Fibroblast of skin of right quadriceps (primary cell): ENCODE data around the gene CDH12.

Experiments
- DNase-seq: peaks from one replicate; pipeline ENCODE4 v3.0.0-alpha.2; 2013

Gene CDH12

DNA sequence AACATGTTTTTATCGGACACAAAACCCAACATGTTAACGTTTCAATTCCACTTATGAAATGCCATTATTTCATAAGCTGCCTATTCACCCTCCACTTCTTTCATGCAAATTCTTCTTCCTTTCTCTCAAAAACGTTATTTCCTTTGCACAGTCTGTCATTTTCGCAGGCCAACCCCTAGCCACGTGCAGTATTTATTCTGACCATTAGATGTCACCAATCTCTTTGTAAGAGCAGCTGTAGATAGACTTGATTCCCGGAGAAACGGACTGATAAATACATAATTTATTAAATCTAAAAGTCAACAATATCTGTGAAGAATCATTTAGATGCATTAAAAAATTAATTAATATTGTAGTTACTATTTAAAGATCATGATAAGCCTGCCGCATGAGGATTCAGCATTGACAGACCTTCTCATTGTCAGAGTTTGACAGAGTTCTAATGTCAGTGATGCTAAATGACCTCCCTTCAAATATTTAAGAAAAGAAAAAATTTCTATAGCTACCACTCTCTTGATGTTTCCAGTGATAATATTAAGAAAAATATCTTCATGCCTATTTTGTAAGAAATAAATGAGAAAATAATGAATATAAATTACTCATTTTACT lies 933.6 kb downstream of the CDH12 start:
- peak; percentile 45 for DNase-seq

- no peak for DNase-seq
Observed at GRCh38 chr5:21918451-21918850, 934.7 kb downstream of the CDH12 start.

- no peak for DNase-seq
Observed at GRCh38 chr5:21910731-21911130, 942.4 kb downstream of the CDH12 start.

GRCh38 chr5:21895766-21896350 lies 957.3 kb downstream of the CDH12 start:
- DNase-seq: no peak

DNA sequence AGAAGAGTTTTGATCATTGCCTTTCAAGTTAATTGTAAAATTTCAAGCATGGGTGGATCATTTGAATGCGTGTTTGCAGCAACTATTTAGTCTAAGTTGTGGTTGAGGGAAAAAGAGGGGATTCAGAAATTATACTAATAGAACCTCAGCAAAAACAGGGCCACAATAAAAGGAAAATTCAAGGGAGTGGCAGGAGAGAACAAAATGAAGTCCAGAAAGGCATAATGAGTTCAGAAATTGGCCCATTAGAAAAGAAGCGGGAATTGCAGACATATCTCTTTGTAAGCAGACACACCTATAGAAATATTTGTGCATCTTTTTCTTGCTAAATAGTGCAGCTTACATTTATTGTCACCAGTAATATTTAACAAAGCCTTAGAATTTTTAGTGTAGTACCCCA lies 960.0 kb downstream of the CDH12 start:
- no peak for DNase-seq

DNA sequence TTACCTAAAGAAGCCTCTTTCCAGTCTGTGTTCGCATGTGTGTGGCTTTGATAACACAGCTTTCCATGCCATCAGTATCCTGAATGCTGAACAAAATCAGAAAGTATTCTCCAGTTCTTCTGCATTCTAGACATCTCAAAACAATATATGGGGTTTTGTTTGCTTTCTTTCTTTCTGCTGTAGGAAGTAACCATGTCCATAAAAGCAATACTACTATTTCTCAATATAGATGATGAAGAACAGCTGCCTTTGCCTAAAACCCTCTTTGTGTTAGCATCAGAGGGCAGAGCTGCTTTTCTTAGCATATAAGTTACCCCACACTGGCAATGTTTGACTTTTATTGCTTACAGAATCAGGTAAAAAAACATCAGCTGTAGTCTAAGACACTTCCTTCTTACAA lies 963.6 kb downstream of the CDH12 start:
- DNase-seq: no peak

DNA sequence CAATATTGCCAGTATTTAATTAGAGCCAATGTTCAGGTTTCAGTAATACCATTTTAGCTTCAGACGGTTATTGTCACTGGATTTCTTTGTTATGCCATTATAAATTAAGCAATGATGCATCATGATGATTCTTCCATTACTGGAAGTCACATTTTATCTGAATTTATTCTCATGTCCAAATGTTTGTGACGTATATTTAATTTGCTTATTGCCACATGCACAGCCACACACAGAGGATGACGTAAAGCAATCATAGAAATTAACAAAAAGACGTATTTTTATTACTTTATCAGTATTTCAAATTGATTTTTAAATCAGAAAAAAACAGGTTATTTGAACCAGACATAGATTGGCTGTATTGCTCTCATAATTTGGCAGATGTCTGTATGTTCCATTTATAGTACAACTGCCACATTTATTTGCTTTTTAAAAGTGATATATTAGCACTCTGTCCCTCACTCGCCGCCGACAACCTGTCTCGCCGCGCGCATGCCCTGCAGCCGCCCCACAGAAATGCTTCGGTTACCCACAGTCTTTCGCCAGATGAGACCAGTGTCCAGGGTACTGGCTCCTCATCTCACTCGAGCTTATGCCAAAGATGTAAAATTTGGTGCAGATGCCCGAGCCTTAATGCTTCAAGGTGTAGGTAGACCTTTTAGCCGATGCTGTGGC lies 970.9 kb downstream of the CDH12 start:
- no peak for DNase-seq

GRCh38 chr5:21880164-21880563 lies 973.0 kb downstream of the CDH12 start:
- no peak for DNase-seq

- no peak for DNase-seq
Observed at GRCh38 chr5:21862986-21863385, 990.2 kb downstream of the CDH12 start.

GRCh38 chr5:21858441-21858840 lies 994.7 kb downstream of the CDH12 start:
- DNase-seq: no peak

DNA sequence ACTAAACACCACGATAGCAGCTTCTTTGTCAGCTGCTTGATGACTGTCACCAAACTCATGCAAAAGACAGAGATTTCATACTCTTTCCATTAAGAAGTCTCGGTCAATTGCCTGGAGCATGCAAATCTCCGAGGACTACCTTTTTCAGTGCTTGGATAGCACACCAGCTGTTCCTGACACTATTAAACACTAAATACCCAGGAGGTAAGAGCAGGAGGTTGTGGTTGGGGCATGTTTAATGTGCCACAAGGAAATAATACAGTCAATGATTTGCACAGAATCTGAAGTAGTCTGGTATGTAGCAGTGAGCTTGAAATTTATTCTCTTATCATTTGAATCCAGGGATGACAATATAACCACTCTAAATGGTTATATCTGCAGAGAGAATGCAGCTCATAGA lies 996.2 kb downstream of the CDH12 start:
- DNase-seq: no peak

DNA sequence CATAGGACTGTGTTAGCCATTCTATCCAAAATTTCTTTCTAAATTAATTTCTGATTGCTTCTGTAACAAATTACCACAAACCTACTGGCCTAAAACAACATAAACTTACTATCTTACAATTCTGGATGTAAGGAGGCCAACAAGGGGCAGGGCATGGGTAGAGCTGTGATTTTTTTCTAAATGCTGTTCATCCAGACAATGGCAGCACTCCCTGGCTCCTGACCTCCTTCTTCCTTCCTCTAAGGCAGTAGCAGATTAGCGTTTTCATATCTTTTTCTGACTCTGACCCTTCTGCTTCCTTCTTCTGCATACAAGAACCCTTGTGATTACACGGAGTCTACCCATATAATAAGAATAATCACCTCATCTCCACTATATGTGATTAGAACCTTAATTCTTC lies 1005.8 kb downstream of the CDH12 start:
- DNase-seq: no peak

DNA sequence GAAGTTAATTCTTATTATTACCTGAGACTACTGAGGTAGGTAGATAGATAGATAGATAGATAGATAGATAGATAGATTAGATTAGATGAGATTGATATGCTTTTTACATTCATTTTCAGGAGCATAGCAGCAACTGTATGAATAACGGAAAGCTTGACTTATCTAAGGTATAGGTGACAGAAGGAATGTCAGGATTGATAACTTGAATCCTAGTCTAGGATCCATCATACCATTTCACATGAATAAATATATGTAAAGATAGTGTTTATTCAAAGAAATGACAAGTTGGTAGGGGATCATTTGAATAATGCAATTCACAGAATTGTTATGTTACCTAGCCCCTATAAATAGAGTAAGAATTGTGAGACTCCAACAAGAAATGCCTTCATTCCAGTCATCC lies 1008.2 kb downstream of the CDH12 start:
- no peak for DNase-seq

DNA sequence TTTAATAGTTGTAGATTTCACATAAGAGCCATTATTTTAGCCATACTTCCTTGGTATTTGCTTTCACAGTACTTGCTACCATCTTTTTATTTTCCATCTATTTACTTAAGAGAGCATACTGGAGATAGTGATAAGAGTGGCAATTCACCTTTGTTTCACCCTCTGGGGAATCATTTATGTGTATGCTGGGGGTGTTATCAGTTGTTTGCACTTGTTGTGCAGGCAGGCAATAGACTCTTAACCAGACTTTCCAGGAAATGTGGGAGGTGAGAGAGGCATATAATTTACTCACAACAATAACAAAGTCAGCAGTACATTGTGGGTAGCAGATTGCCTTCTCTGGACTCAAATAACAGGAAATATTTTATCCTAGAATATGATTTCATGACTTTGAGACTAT lies 1018.3 kb downstream of the CDH12 start:
- no peak for DNase-seq

- no peak for DNase-seq
Observed at GRCh38 chr5:21831145-21831787, 1021.9 kb downstream of the CDH12 start.

- DNase-seq: no peak
Observed at GRCh38 chr5:21826884-21827283, 1026.3 kb downstream of the CDH12 start.

DNA sequence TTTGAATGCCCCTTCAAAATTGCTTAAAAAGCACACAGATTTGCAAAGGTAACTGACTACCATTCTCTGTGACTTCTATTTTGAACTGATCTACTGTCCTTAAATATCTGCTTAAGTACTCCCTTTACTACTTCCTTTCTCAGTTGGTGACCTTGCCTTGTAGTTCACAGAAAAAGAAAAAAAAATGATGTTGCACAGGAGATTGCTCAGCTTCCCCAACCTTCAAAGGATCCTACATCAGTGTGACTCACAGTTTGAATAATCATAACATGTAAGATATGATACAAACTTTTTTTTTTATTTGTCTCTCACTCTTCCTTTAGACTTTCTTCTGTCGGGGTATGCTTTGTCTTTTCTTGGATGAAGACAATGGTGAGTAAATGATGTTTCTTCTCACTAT lies 1029.6 kb downstream of the CDH12 start:
- DNase-seq: no peak

- no peak for DNase-seq
Observed at GRCh38 chr5:21823076-21823574, 1030.0 kb downstream of the CDH12 start.

- DNase-seq: no peak
Observed at GRCh38 chr5:21820527-21820926, 1032.6 kb downstream of the CDH12 start.

DNA sequence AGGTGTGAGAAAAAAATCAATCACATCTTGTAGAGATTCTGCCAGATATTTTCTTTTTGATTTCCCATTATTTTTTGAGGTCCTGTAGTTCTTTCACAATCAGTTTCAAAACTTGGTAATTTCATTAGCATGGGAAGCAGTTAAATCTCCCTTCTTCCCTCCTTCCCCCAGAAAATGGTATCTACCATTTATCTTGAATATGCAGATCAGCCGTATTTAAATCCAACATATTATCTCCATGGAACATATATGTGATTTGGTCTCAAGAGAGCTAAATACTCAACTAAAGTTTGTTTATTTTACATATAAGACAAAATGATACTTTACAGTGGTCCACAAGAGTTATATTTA lies 1034.8 kb downstream of the CDH12 start:
- no peak for DNase-seq

DNA sequence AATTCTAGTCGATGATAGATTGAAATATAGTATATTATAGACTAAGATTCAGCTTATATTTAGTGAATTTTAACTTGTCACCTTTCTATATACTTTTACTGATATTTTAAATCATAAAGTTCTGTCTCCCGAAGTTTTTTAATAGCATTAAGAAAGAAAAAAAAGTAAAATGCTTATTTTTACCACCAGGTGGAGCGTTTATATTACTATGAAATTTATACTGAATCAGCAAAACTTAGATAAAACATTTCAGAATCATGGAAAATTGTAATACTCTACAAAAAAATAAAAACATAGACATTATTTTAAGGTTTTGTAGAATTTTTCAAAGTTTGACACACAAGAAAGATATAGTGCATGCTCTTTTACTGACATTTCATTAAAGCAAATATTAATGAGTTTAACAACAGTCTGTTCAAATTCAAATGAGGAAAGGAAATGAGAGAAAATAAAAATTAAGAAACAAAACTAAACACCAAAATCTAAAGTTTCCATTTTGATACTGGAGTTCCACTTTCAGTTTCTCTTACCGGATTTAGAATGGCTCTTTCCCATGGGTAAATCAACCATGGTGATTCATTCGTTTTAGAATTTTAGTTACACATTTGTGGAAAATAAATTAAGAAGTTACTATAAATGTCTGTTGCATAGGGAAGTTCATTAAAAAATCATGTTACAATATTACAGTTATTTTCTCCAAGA lies 1035.3 kb downstream of the CDH12 start:
- DNase-seq: no peak

DNA sequence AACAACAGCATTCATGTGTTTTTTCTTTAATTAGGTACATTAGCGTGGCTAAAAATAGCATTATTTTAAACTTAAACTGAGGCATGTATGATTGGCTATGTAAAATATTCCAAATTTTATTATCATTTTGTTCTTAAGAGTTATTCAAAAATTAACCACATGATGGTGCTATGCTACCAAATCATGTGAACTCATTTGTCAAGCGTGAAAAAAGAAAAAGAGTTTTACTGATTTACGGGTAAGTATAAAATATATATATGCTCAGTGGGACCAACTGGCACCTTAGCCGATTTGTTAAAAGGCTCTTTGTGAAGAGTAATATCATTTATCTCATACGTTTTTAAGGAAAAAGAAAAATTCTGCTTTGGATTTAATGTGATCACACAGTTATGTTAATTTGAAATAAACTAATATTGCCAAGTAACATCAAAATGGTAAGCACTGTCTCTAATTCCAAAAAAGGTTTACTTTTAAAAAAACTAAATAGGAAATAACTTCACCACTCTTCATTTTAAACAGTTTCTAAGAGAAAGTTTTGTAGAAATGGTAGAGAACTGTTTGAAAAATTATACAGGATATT lies 1042.3 kb downstream of the CDH12 start:
- no peak for DNase-seq

- DNase-seq: no peak
Observed at GRCh38 chr5:21809611-21810010, 1043.5 kb downstream of the CDH12 start.
